GM23248 (cell line): ENCODE results near the gene ADISSP. TPM values are rescaled to one million over a fixed set of nuclear protein-coding genes. Genes with fewer than 3 reads are reported as not detected.

ENCODE experiments used
- DNase-seq: peaks from one replicate; pipeline ENCODE4 v3.0.0-alpha.2; 2015
- H2AFZ ChIP-seq: fragments of 200-600 bp; sonication (generic); 2 replicates; pipeline ENCODE4 v1.6.1; 2016; ENCODE audit warnings: antibody characterized with exemption
- H3F3A ChIP-seq: fragments of 200-600 bp; sonication (generic); 2 replicates; pipeline ENCODE4 v1.6.1; 2016; ENCODE audit warnings: mild to moderate bottlenecking, antibody characterized with exemption, mixed run types; ENCODE audit not compliant: insufficient read depth
- H3K27ac ChIP-seq: fragments of 200-600 bp; sonication (generic); 2 replicates; pipeline ENCODE4 v1.5.1; 2016; ENCODE audit warnings: mild to moderate bottlenecking
- H3K27me3 ChIP-seq: fragments of 200-600 bp; sonication (generic); replicated peaks from 2 replicates; pipeline ENCODE4 v1.6.1; 2016; ENCODE audit warnings: mild to moderate bottlenecking; ENCODE audit not compliant: insufficient read depth
- H3K36me3 ChIP-seq: fragments of 200-600 bp; sonication (generic); 2 replicates; pipeline ENCODE4 v1.6.1; 2016; ENCODE audit warnings: low read depth, mild to moderate bottlenecking
- H3K4me1 ChIP-seq: fragments of 200-600 bp; sonication (generic); 2 replicates; pipeline ENCODE4 v1.6.1; 2016; ENCODE audit warnings: mild to moderate bottlenecking; ENCODE audit not compliant: insufficient read depth
- H3K4me2 ChIP-seq: fragments of 200-600 bp; sonication (generic); one replicate; pipeline ENCODE4 v1.6.1; 2016; ENCODE audit warnings: mild to moderate bottlenecking; ENCODE audit not compliant: unreplicated experiment
- H3K4me3 ChIP-seq: fragments of 200-600 bp; sonication (generic); 2 replicates; pipeline ENCODE4 v1.5.1; 2016; ENCODE audit warnings: mild to moderate bottlenecking
- H3K79me2 ChIP-seq: fragments of 200-600 bp; sonication (generic); 2 replicates; pipeline ENCODE4 v1.6.1; 2016; ENCODE audit warnings: mild to moderate bottlenecking; ENCODE audit not compliant: insufficient read depth
- H3K9ac ChIP-seq: fragments of 200-600 bp; sonication (generic); 2 replicates; pipeline ENCODE4 v1.6.1; 2016; ENCODE audit warnings: mild to moderate bottlenecking
- H3K9me2 ChIP-seq: fragments of 200-600 bp; sonication (generic); 2 replicates; pipeline ENCODE4 v1.6.1; 2016; ENCODE audit warnings: mixed run types, mild to moderate bottlenecking, moderate library complexity; ENCODE audit not compliant: insufficient read depth
- H3K9me3 ChIP-seq: fragments of 200-600 bp; sonication (generic); one replicate; pipeline ENCODE4 v1.6.1; 2017; ENCODE audit warnings: low read depth
- H4K20me1 ChIP-seq: fragments of 200-600 bp; sonication (generic); 2 replicates; pipeline ENCODE4 v1.6.0; 2016; ENCODE audit not compliant: insufficient read depth
- EZH2 ChIP-seq: fragments of 200-600 bp; sonication (generic); IDR thresholded peaks from 2 replicates; pipeline ENCODE4 v1.6.1; 2018; ENCODE audit warnings: antibody characterized with exemption, mild to moderate bottlenecking; ENCODE audit not compliant: insufficient read depth, poor library complexity, severe bottlenecking
- EZH2phosphoT487 ChIP-seq: fragments of 200-600 bp; sonication (generic); IDR thresholded peaks from 2 replicates; pipeline ENCODE4 v1.6.1; 2018; ENCODE audit warnings: antibody characterized with exemption, moderate library complexity, mild to moderate bottlenecking, low read depth; ENCODE audit not compliant: insufficient read depth
- WGBS, 2 experiments: methylation state at CpG; one replicate each; pipeline ENCODE4 v1.1.6; 2015 to 2017; ENCODE audit warnings: low lambda C conversion rate in 2 of 2, low coverage in 1 of 2; ENCODE audit errors: missing lambda C conversion rate in 2 of 2; 5-methylcytosine and 5-hydroxymethylcytosine counted together
- in situ Hi-C: fragments of 300-500 bp; cut with MboI; formaldehyde crosslinking; loops from 2 replicates; pipeline ENCODE4 v1.15.0; 2020
- polyA plus RNA-seq: library from polyadenylated mRNA; unstranded; fragments of >200 nt; fragmentation: Nextera tagmentation; extraction: Ambion mirVana; gene quantifications from 2 replicates; pipeline ENCODE4 v1.2.1, GENCODE V29; 2016
- total RNA-seq: library from RNA; depleted of rRNA; stranded (reverse); fragments of >200 nt; shearing (Covaris generic); gene quantifications from 2 replicates; pipeline ENCODE4 v1.2.3, GENCODE V29; 2014

Gene ADISSP
- total and polyA plus RNA-seq, 2 experiments from 2014 or later, result 44.9 to 65.4 TPM

GRCh38 chr20:3777716-3778629 lies 10.4 kb upstream of the ADISSP start:
- WGBS, 2 experiments, result 5 to 7% methylated on average over 58 to 60 of the region's 70 CpGs
- no peaks in the 10 kb centered on the region for H3K4me1 ChIP-seq
- no peaks in the 10 kb centered on the region for H3K9me2 ChIP-seq
- peaks cover 22% of the 10 kb centered on the region for H3F3A ChIP-seq
- peak; percentile 80 for DNase-seq
- H2AFZ ChIP-seq, result peak overlapping the region; percentile 87
- H3K4me2 ChIP-seq, result peak overlapping the region; percentile 87
- no peaks in the 10 kb centered on the region for H3K9me3 ChIP-seq
- H3K27me3 ChIP-seq, result no peaks in the 10 kb centered on the region
- H3K9ac ChIP-seq, result peak overlapping the region; percentile 68
- no peaks in the 10 kb centered on the region for H4K20me1 ChIP-seq
- H3K36me3 ChIP-seq, result no peaks in the 10 kb centered on the region
- in situ Hi-C loops, result no loop called here
- TF ChIP-seq EZH2phosphoT487 (no peak), EZH2 (no peak)
- peak overlapping the region; percentile 78 for H3K4me3 ChIP-seq
- no peak overlapping the region for H3K27ac ChIP-seq
- H3K79me2 ChIP-seq, result peaks cover 7% of the 10 kb centered on the region

GRCh38 chr20:3777381-3777715 lies 9.8 kb upstream of the ADISSP start:
- Histone ChIP-seq H4K20me1 (no peaks in the 10 kb centered on the region), H3K36me3 (no peaks in the 10 kb centered on the region), H3K4me2 (peak overlapping the region; percentile 87), H3K27ac (no peak overlapping the region), H3K27me3 (no peaks in the 10 kb centered on the region), H3F3A (peaks cover 17% of the 10 kb centered on the region), H2AFZ (peak overlapping the region; percentile 87), H3K9me2 (no peaks in the 10 kb centered on the region), H3K4me3 (peak overlapping the region; percentile 78), H3K4me1 (no peaks in the 10 kb centered on the region), H3K79me2 (peaks cover under 1% of the 10 kb centered on the region; the same call in 1 of the 2 replicates), H3K9me3 (no peaks in the 10 kb centered on the region), H3K9ac (peak overlapping the region; percentile 68)
- 8 to 13% methylated on average over 15 to 16 of the region's 16 CpGs for WGBS, 2 experiments
- in situ Hi-C loops, result no loop called here
- TF ChIP-seq EZH2 (no peak), EZH2phosphoT487 (no peak)
- no peak for DNase-seq

DNA sequence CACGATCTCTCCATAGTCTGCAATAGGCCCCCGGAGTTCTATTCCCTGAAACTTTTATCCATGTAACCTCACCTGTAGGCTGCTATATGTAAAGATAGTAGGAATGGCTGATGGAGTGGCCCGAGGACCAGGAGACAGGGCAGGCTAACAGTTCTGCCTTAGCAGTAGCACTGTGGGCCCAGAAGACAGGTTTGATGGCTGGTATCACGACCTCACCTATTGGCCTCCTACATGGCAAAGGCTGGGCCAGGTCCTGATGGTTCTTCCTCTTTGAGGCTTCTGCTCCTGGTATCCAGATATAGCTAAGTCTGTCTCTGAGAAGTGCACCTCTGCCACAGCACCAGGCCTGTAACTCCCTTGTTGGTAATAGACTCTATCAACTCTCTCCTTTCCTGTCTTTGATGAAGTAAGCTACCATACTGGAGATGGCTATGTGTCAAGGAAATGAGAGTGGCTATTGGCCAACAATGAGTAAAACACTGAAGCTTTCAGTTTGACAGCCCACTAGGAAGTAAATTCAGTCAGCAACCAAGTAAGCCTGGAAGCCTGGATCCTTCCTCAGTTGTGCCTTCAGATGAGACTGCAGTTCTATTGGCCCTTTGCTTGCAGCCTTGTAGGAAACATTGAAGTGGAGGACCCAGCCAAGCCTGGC lies 8.0 kb upstream of the ADISSP start:
- 66 to 68% methylated on average over 4 of the region's 4 CpGs for WGBS, 2 experiments
- H3K4me2 ChIP-seq, result no peak overlapping the region
- no peak overlapping the region for H2AFZ ChIP-seq
- no peaks in the 10 kb centered on the region for H3K36me3 ChIP-seq
- no peak for DNase-seq
- no peak overlapping the region for H3K4me3 ChIP-seq
- H3K9me3 ChIP-seq, result no peaks in the 10 kb centered on the region
- in situ Hi-C loops, result no loop called here
- no peaks in the 10 kb centered on the region for H3K27me3 ChIP-seq
- H3K4me1 ChIP-seq, result no peaks in the 10 kb centered on the region
- no peak overlapping the region for H3K27ac ChIP-seq
- no peaks in the 10 kb centered on the region for H3K79me2 ChIP-seq
- 0 out of 2 replicates have a peak, but pooled peaks cover 2% of the 10 kb centered on the region for H3F3A ChIP-seq
- H4K20me1 ChIP-seq, result no peaks in the 10 kb centered on the region
- no peak for TF ChIP-seq EZH2
- TF ChIP-seq EZH2phosphoT487, result no peak
- H3K9me2 ChIP-seq, result no peaks in the 10 kb centered on the region
- no peak overlapping the region for H3K9ac ChIP-seq

- 78 to 79% methylated on average over 7 of the region's 7 CpGs for WGBS, 2 experiments
- DNase-seq, result no peak
- Histone ChIP-seq H3K9me3 (no peaks in the 10 kb centered on the region), H3K4me3 (no peak overlapping the region), H3K79me2 (peaks cover 9% of the 10 kb centered on the region; the same call in 1 of the 2 replicates), H3K36me3 (no peaks in the 10 kb centered on the region), H3K27me3 (no peaks in the 10 kb centered on the region), H3K9me2 (no peaks in the 10 kb centered on the region), H3F3A (peaks cover 8% of the 10 kb centered on the region; the same call in 1 of the 2 replicates), H2AFZ (no peak overlapping the region), H4K20me1 (no peaks in the 10 kb centered on the region), H3K27ac (no peak overlapping the region), H3K4me2 (no peak overlapping the region), H3K9ac (no peak overlapping the region), H3K4me1 (peaks cover 9% of the 10 kb centered on the region; the same call in 1 of the 2 replicates)
- TF ChIP-seq EZH2 (no peak), EZH2phosphoT487 (no peak)
- in situ Hi-C loops, result no loop called here
These were observed 4.1 kb upstream of the ADISSP start for GRCh38 chr20:3771552-3772058.
